Ovary (tissue), 9 donors: ENCODE measurements around the gene SIRT4. TPM values are rescaled to one million over a fixed set of nuclear protein-coding genes. Genes with fewer than 3 reads are reported as not detected.

Source experiments
- DNase-seq, 5 donors: peaks; one replicate each; pipeline ENCODE4 v3.0.0-alpha.2; 2019 to 2020
- H3K27ac ChIP-seq, 2 donors: fragments of 200-600 bp; one replicate each; pipeline versions ENCODE4 v1.5.1 to v1.8.0; 2019 to 2022
- H3K27me3 ChIP-seq: fragments of 200-600 bp; one replicate; pipeline ENCODE4 v1.8.0; 2022
- H3K36me3 ChIP-seq: fragments of 200-600 bp; sonication (generic); one replicate; pipeline ENCODE4 v1.5.1; 2019
- H3K4me1 ChIP-seq: one replicate; pipeline ENCODE4 v1.8.1; 2013; ENCODE audit warnings: mild to moderate bottlenecking, moderate library complexity; ENCODE audit not compliant: insufficient read depth
- H3K4me3 ChIP-seq: fragments of 200-600 bp; sonication (generic); one replicate; pipeline ENCODE4 v1.5.1; 2017
- H3K9me3 ChIP-seq, 2 donors: fragments of 200-600 bp in 1 of 2; sonication (generic) in 1 of 2; one replicate each; pipeline versions ENCODE4 v1.5.1 to v1.8.1; 2013 to 2019; ENCODE audit warnings: mild to moderate bottlenecking in 1 of 2, moderate library complexity in 1 of 2
- CTCF ChIP-seq, 3 donors: fragments of 450-650 bp in 2 of 3; fragments of 200-600 bp in 1 of 3; IDR thresholded peaks; one replicate each; pipeline versions ENCODE4 v1.5.1 to v1.8.0; 2016 to 2022; ENCODE audit warnings: antibody characterized with exemption in 3 of 3, mild to moderate bottlenecking in 1 of 3
- EP300 ChIP-seq: sonication (generic); formaldehyde crosslinking; IDR thresholded peaks from one replicate; pipeline ENCODE4 v1.6.1; 2017; ENCODE audit warnings: antibody characterized with exemption
- POLR2A ChIP-seq: fragments of 450-650 bp; IDR thresholded peaks from one replicate; pipeline ENCODE4 v1.6.1; 2017; ENCODE audit warnings: antibody characterized with exemption, mild to moderate bottlenecking, moderate library complexity
- WGBS, 3 donors: extraction: QIAGEN DNeasy Blood & Tissue Kit in 1 of 3; methylation state at CpG; one replicate each; pipeline versions ENCODE4 v1.1.5 to v1.1.7; 2013 to 2017; 5-methylcytosine and 5-hydroxymethylcytosine counted together
- intact Hi-C, 4 donors: fragments of 100-400 bp; cut with DNase I; formaldehyde crosslinking; loops; one replicate each; pipeline versions ENCODE4 v1.11.0 to v1.15.1; 2022 to 2023
- polyA plus RNA-seq, 2 donors: library from polyadenylated mRNA; stranded (reverse); fragments of 200-250 nt in 1 of 2; fragments of 350-450 nt in 1 of 2; fragmentation: Illumina TruSeq in 1 of 2; extraction: RNeasy Lipid Tissue Mini Kit (QIAGEN cat#74804) in 1 of 2; gene quantifications; one replicate each; pipeline ENCODE4 v1.2.3, GENCODE V29; 2013 to 2014
- total RNA-seq, 7 donors: library from RNA; depleted of rRNA in 2 of 7; stranded (reverse); fragments of >200 nt in 2 of 7; fragmentation: NEBNext Ultra II Directional in 3 of 7; extraction: Animal tissue kit (Norgen Biotek cat#: 25700) in 3 of 7; gene quantifications; one replicate each; pipeline versions ENCODE4 v1.1.0 to v1.2.4, GENCODE V29; 2016 to 2023
- donor health status: DM: no; HTN: no; CAD: no; lungs with moderate emphysema.
- donor health status: DM: no; HTN: no; CAD: no.
- donor health status: Bipolar disorder and iron deficiency.
- donor health status: DM: yes; HTN: yes; CAD: no.
- donor health status: DM: no; HTN: no; CAD: no.
- donor health status: DM: yes; HTN: yes; CAD: no.

Gene SIRT4
- total and polyA plus RNA-seq, 9 donors = 0.87 to 4.6 (median 1.4) TPM

DNA sequence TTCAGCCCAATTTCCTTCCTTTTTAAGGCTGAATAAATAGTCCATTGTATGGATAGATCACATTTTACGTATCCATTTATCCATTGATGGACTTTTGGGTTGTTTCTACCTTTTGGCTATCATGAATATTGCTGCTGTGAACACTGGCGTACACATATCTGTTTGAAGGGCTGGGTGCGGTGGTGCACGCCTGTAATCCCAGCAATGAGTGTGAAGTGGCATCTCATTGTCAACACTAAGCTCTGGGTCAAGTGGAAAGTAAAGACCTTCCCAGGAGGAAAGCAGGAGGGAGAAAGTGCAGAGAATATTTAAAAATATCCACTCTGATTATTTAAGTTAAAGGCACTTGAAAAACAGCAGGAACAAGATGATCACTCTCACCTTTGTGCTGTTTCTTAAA is 37.1 kb downstream of the SIRT4 start:
- TF ChIP-seq EP300 = no peak
- no peak for TF ChIP-seq POLR2A
- no peak for TF ChIP-seq CTCF (IDR thresholded peaks at IDR 0.05)
- Histone ChIP-seq H3K27me3 (no peaks in the 10 kb centered on the region), H3K9me3 (no peaks in the 10 kb centered on the region), H3K4me3 (no peak overlapping the region), H3K36me3 (no peaks in the 10 kb centered on the region), H3K27ac (no peak overlapping the region), H3K4me1 (peaks cover 9% of the 10 kb centered on the region)
- intact Hi-C loops = no loop called here
- 92 to 96% (median 92%) methylated on average over 4 of the region's 4 CpGs for WGBS, 3 donors
- no peak for DNase-seq

DNA sequence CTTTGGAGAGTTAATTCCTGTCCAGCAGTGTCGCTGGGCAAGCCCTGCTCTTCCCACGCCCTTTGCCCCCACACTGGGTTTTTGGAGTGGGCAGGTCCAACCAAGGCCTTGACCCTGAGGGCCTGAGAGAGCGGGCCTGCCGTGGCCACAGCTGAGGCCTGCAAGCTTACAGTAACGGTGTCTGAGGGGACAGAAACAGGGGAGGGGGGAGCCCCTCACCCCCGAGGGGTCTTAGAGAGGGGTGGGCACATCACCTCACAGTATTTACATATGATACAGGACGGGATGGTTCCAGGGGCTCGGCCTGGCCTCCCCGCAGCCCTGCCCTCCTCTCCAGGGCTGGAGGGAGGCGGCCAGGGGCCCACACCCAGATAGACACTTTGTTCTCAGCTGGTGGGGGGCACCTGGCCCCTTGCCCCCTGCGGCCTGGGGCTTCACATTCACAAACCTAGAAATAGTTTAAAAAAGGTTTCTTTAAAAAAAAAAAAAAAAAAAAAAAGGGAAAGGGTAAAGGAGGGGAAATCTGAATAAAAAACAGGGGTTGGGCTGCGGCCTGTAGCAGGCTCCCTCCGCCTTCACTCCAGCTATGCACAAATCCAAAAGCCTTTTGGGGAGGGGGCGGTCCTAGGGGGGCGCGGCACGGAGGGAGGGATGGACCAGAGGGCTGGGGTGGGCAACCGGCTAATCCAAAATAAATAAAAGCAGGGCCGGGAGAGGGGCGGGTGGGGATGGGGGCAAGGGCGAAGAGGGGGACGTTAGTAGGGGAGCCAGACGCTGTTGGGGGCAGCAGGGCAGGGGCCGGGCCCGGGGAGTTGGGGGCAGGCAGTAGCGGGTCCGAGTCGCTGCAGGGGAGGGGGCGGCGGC is 40.3 kb downstream of the SIRT4 start:
- Histone ChIP-seq H3K27ac (no peak overlapping the region), H3K9me3 (no peaks in the 10 kb centered on the region), H3K4me3 (no peak overlapping the region), H3K27me3 (no peaks in the 10 kb centered on the region), H3K4me1 (peaks cover 7% of the 10 kb centered on the region), H3K36me3 (no peaks in the 10 kb centered on the region)
- WGBS, 3 donors = 13 to 33% (median 26%) methylated on average over 29 to 30 of the region's 30 CpGs
- TF ChIP-seq EP300 (no peak), POLR2A (no peak), CTCF (IDR thresholded peaks at IDR 0.05) (no peak)
- DNase-seq = peak in 2 of 5 donors; percentile 40 to 49
- intact Hi-C loops = no loop called here

GRCh38 chr12:120343039-120343537 is 41.0 kb downstream of the SIRT4 start:
- Histone ChIP-seq H3K9me3 (no peaks in the 10 kb centered on the region), H3K27ac (no peak overlapping the region), H3K36me3 (no peaks in the 10 kb centered on the region), H3K4me3 (no peak overlapping the region), H3K4me1 (peaks cover 7% of the 10 kb centered on the region), H3K27me3 (no peaks in the 10 kb centered on the region)
- peak in 1 of 5 donors; percentile 47 for DNase-seq
- WGBS, 3 donors = 29 to 39% (median 35%) methylated on average over 10 of the region's 10 CpGs
- TF ChIP-seq POLR2A = no peak
- no peak for TF ChIP-seq CTCF (IDR thresholded peaks at IDR 0.05)
- TF ChIP-seq EP300 = no peak
- intact Hi-C loops = no loop called here

GRCh38 chr12:120343692-120344091 is 41.6 kb downstream of the SIRT4 start:
- no peak overlapping the region for H3K4me3 ChIP-seq
- H3K27ac ChIP-seq = no peak overlapping the region
- no peak for DNase-seq
- H3K27me3 ChIP-seq = no peaks in the 10 kb centered on the region
- H3K36me3 ChIP-seq = no peaks in the 10 kb centered on the region
- intact Hi-C loops = no loop called here
- H3K9me3 ChIP-seq = no peaks in the 10 kb centered on the region
- H3K4me1 ChIP-seq = peaks cover 7% of the 10 kb centered on the region
- TF ChIP-seq POLR2A (no peak), EP300 (no peak), CTCF (IDR thresholded peaks at IDR 0.05) (no peak)
- 82 to 92% (median 84%) methylated on average over 8 of the region's 8 CpGs for WGBS, 3 donors
